Measurements from ENCODE around the gene ZFR2. TPM values are rescaled to one million over a fixed set of nuclear protein-coding genes. Genes with fewer than 3 reads are reported as not detected.

The ZFR2 gene
- total RNA-seq, 4 donors from 2014 or later, result not detected

- no peaks in the 10 kb centered on the region for H3K36me3 ChIP-seq
- no peak for TF ChIP-seq CTCF (IDR thresholded peaks at IDR 0.05)
- no peak for TF ChIP-seq POLR2A (IDR thresholded peaks at IDR 0.05)
- no peak for TF ChIP-seq EP300 (IDR thresholded peaks at IDR 0.05)
- no peak for DNase-seq (ENCODE audit: low spot score in 2 of 2)
- no peak overlapping the region for H3K27ac ChIP-seq
- H3K4me1 ChIP-seq, result peaks cover 0 to 14% (median 0%) of the 10 kb centered on the region in 4 donors
- 68 to 78% methylated on average over 31 to 37 of the region's 49 CpGs for WGBS, 2 donors
- peaks cover 3 to 37% (median 13%) of the 10 kb centered on the region in 4 donors for H3K9me3 ChIP-seq
- H3K27me3 ChIP-seq, result peaks cover 0 to 37% of the 10 kb centered on the region in 2 donors
- no peak overlapping the region for H3K4me3 ChIP-seq
Observed at GRCh38 chr19:3783660-3784584, 84.9 kb downstream of the ZFR2 start.

GRCh38 chr19:3782903-3783302, 85.9 kb downstream of the ZFR2 start:
- peaks cover 3 to 37% (median 13%) of the 10 kb centered on the region in 4 donors for H3K9me3 ChIP-seq
- TF ChIP-seq POLR2A (IDR thresholded peaks at IDR 0.05) (no peak), EP300 (IDR thresholded peaks at IDR 0.05) (no peak), CTCF (IDR thresholded peaks at IDR 0.05) (no peak)
- no peak overlapping the region for H3K4me3 ChIP-seq
- no peak overlapping the region for H3K27ac ChIP-seq
- peaks cover 0 to 37% of the 10 kb centered on the region in 2 donors for H3K27me3 ChIP-seq
- H3K36me3 ChIP-seq, result no peaks in the 10 kb centered on the region
- WGBS, 2 donors, result 89 to 93% methylated on average over 9 to 12 of the region's 13 CpGs
- DNase-seq (ENCODE audit: low spot score in 2 of 2), result no peak
- peaks cover 0 to 14% (median 0%) of the 10 kb centered on the region in 4 donors for H3K4me1 ChIP-seq

GRCh38 chr19:3782330-3782729, 86.5 kb downstream of the ZFR2 start:
- no peak overlapping the region for H3K4me3 ChIP-seq
- no peak for TF ChIP-seq EP300 (IDR thresholded peaks at IDR 0.05)
- TF ChIP-seq POLR2A (IDR thresholded peaks at IDR 0.05), result no peak
- TF ChIP-seq CTCF (IDR thresholded peaks at IDR 0.05), result no peak
- H3K36me3 ChIP-seq, result no peaks in the 10 kb centered on the region
- H3K9me3 ChIP-seq, result peaks cover 3 to 37% (median 13%) of the 10 kb centered on the region in 4 donors
- DNase-seq (ENCODE audit: low spot score in 2 of 2), result no peak
- H3K27ac ChIP-seq, result no peak overlapping the region
- peaks cover 0 to 37% of the 10 kb centered on the region in 2 donors for H3K27me3 ChIP-seq
- H3K4me1 ChIP-seq, result peaks cover 0 to 14% (median 0%) of the 10 kb centered on the region in 4 donors
- 93 to 94% methylated on average over 1 of the region's 1 CpG for WGBS, 2 donors

GRCh38 chr19:3781603-3782002, 87.2 kb downstream of the ZFR2 start:
- WGBS, 2 donors, result 82 to 94% methylated on average over 2 of the region's 2 CpGs
- H3K4me1 ChIP-seq, result peaks cover 0 to 14% (median 0%) of the 10 kb centered on the region in 4 donors
- H3K4me3 ChIP-seq, result no peak overlapping the region
- no peak overlapping the region for H3K27ac ChIP-seq
- peaks cover 3 to 37% (median 13%) of the 10 kb centered on the region in 4 donors for H3K9me3 ChIP-seq
- no peaks in the 10 kb centered on the region for H3K36me3 ChIP-seq
- peaks cover 0 to 37% of the 10 kb centered on the region in 2 donors for H3K27me3 ChIP-seq
- no peak for DNase-seq (ENCODE audit: low spot score in 2 of 2)
- TF ChIP-seq CTCF (IDR thresholded peaks at IDR 0.05), result no peak

- peaks cover 0 to 35% of the 10 kb centered on the region in 2 donors for H3K27me3 ChIP-seq
- peaks cover 3 to 37% (median 13%) of the 10 kb centered on the region in 4 donors for H3K9me3 ChIP-seq
- no peak overlapping the region for H3K27ac ChIP-seq
- DNase-seq (ENCODE audit: low spot score in 2 of 2), result no peak
- TF ChIP-seq CTCF (IDR thresholded peaks at IDR 0.05), result no peak
- TF ChIP-seq EP300 (IDR thresholded peaks at IDR 0.05), result no peak
- no peak for TF ChIP-seq POLR2A (IDR thresholded peaks at IDR 0.05)
- H3K4me1 ChIP-seq, result peaks cover 0 to 11% (median 0%) of the 10 kb centered on the region in 4 donors
- WGBS, 2 donors, result 91 to 92% methylated on average over 9 of the region's 9 CpGs
- no peak overlapping the region for H3K4me3 ChIP-seq
- H3K36me3 ChIP-seq, result no peaks in the 10 kb centered on the region
Observed at GRCh38 chr19:3780786-3781304, 88.0 kb downstream of the ZFR2 start.

Measured in tibial nerve (tissue), 4 donors.